ENCODE measurements around the gene IGFN1. TPM values are rescaled to one million over a fixed set of nuclear protein-coding genes. Genes with fewer than 3 reads are reported as not detected.
"Not testable (repeated sequence)": the region's sequence is repeated elsewhere in the genome, so short reads cannot be mapped to it uniquely, and the experiment has no call there.

Gene IGFN1
- polyA plus RNA-seq, 1 donor from 2014 or later: not detected

GRCh38 chr1:201230676-201231075, 40.1 kb downstream of the IGFN1 start:
- H4K20me1 ChIP-seq (ENCODE audit: insufficient read depth): no peaks in the 10 kb centered on the region
- no peak for TF ChIP-seq SMC3 (conservative IDR thresholded peaks at IDR 0.05; ENCODE audit: poor library complexity)
- no peak for TF ChIP-seq TAF1 (IDR thresholded peaks at IDR 0.05; ENCODE audit: low read depth)
- no peak for TF ChIP-seq REST (IDR thresholded peaks at IDR 0.05; ENCODE audit: borderline replicate concordance)
- TF ChIP-seq EP300 (conservative IDR thresholded peaks at IDR 0.05; ENCODE audit: poor library complexity, severe bottlenecking): no peak
- TF ChIP-seq EZH2 (IDR thresholded peaks at IDR 0.05; ENCODE audit: borderline replicate concordance, insufficient read depth, low read length, poor library complexity, severe bottlenecking): no peak
- no peak for TF ChIP-seq CTCF (IDR thresholded peaks at IDR 0.05; ENCODE audit: poor library complexity, severe bottlenecking)
- no peak for TF ChIP-seq POLR2AphosphoS5 (IDR thresholded peaks at IDR 0.05)
- TF ChIP-seq MXI1 (conservative IDR thresholded peaks at IDR 0.05; ENCODE audit: poor library complexity, severe bottlenecking): no peak
- no peak for TF ChIP-seq RAD21 (conservative IDR thresholded peaks at IDR 0.05)
- H3K4me2 ChIP-seq (ENCODE audit: low read length): no peak overlapping the region
- H3K9ac ChIP-seq (ENCODE audit: low read length): no peak overlapping the region
- no peaks in the 10 kb centered on the region for H3F3A ChIP-seq (ENCODE audit: insufficient read depth, low read length, poor library complexity, severe bottlenecking)
- H3K27ac ChIP-seq (ENCODE audit: low read length): no peak overlapping the region
- no peaks in the 10 kb centered on the region for H3K27me3 ChIP-seq (ENCODE audit: insufficient read depth, low read depth, low read length)
- no peak overlapping the region for H3K4me3 ChIP-seq (ENCODE audit: low read length)
- H2AFZ ChIP-seq (ENCODE audit: low read depth, low read length): no peak overlapping the region
- no peaks in the 10 kb centered on the region for H3K9me2 ChIP-seq (ENCODE audit: insufficient read depth, low read length)
- no peaks in the 10 kb centered on the region for H3K9me3 ChIP-seq (ENCODE audit: low read length)
- no peaks in the 10 kb centered on the region for H3K36me3 ChIP-seq (ENCODE audit: insufficient read depth, low read length)
- no peaks in the 10 kb centered on the region for H3K79me2 ChIP-seq (replicated peaks; ENCODE audit: insufficient read depth, low read length)

GRCh38 chr1:201239646-201240045, 49.0 kb downstream of the IGFN1 start:
- H3K9me2 ChIP-seq (ENCODE audit: insufficient read depth, low read length); H3K36me3 ChIP-seq (ENCODE audit: insufficient read depth, low read length); H3K79me2 ChIP-seq (replicated peaks; ENCODE audit: insufficient read depth, low read length); H3K9ac ChIP-seq (ENCODE audit: low read length); H3K27ac ChIP-seq (ENCODE audit: low read length); H3K9me3 ChIP-seq (ENCODE audit: low read length); H3K4me3 ChIP-seq (ENCODE audit: low read length); H4K20me1 ChIP-seq (ENCODE audit: insufficient read depth); H3K4me2 ChIP-seq (ENCODE audit: low read length); H3F3A ChIP-seq (ENCODE audit: insufficient read depth, low read length, poor library complexity, severe bottlenecking); H2AFZ ChIP-seq (ENCODE audit: low read depth, low read length); H3K27me3 ChIP-seq (ENCODE audit: insufficient read depth, low read depth, low read length): not testable (repeated sequence)

GRCh38 chr1:201240171-201240570, 49.5 kb downstream of the IGFN1 start:
- Histone ChIP-seq H4K20me1 (ENCODE audit: insufficient read depth) (no peaks in the 10 kb centered on the region), H3F3A (ENCODE audit: insufficient read depth, low read length, poor library complexity, severe bottlenecking) (no peaks in the 10 kb centered on the region), H3K9me3 (ENCODE audit: low read length) (no peaks in the 10 kb centered on the region), H3K79me2 (replicated peaks; ENCODE audit: insufficient read depth, low read length) (no peaks in the 10 kb centered on the region), H3K27ac (ENCODE audit: low read length) (no peak overlapping the region), H3K27me3 (ENCODE audit: insufficient read depth, low read depth, low read length) (no peaks in the 10 kb centered on the region), H3K36me3 (ENCODE audit: insufficient read depth, low read length) (no peaks in the 10 kb centered on the region), H2AFZ (ENCODE audit: low read depth, low read length) (no peak overlapping the region), H3K9me2 (ENCODE audit: insufficient read depth, low read length) (no peaks in the 10 kb centered on the region), H3K4me3 (ENCODE audit: low read length) (no peak overlapping the region), H3K9ac (ENCODE audit: low read length) (no peak overlapping the region), H3K4me2 (ENCODE audit: low read length) (no peak overlapping the region)
- TF ChIP-seq TAF1 (IDR thresholded peaks at IDR 0.05; ENCODE audit: low read depth): no peak
- no peak for TF ChIP-seq CTCF (IDR thresholded peaks at IDR 0.05; ENCODE audit: poor library complexity, severe bottlenecking)
- TF ChIP-seq SMC3 (conservative IDR thresholded peaks at IDR 0.05; ENCODE audit: poor library complexity): no peak
- no peak for TF ChIP-seq EP300 (conservative IDR thresholded peaks at IDR 0.05; ENCODE audit: poor library complexity, severe bottlenecking)
- no peak for TF ChIP-seq MXI1 (conservative IDR thresholded peaks at IDR 0.05; ENCODE audit: poor library complexity, severe bottlenecking)
- TF ChIP-seq EZH2 (IDR thresholded peaks at IDR 0.05; ENCODE audit: borderline replicate concordance, insufficient read depth, low read length, poor library complexity, severe bottlenecking): no peak
- TF ChIP-seq POLR2AphosphoS5 (IDR thresholded peaks at IDR 0.05): no peak
- TF ChIP-seq REST (IDR thresholded peaks at IDR 0.05; ENCODE audit: borderline replicate concordance): no peak
- TF ChIP-seq RAD21 (conservative IDR thresholded peaks at IDR 0.05): no peak
